ENCODE data around the gene CTNND2.
"Not testable (repeated sequence)": the region's sequence is repeated elsewhere in the genome, so short reads cannot be mapped to it uniquely, and the experiment has no call there.

CTNND2 gene

GRCh38 chr5:11334404-11334803 lies 569.8 kb downstream of the CTNND2 start:
- no peak overlapping the region for H3K4me3 ChIP-seq (ENCODE audit: low read depth, low read length)
- in situ Hi-C loops (cut with HindIII; ENCODE audit: low sequenced_read_pairs), result no loop called here
- no peak for DNase-seq (ENCODE audit: low read depth, low spot score)
- no peak for TF ChIP-seq CTCF (IDR thresholded peaks at IDR 0.05; ENCODE audit: low read depth, low read length)

- TF ChIP-seq CTCF (IDR thresholded peaks at IDR 0.05; ENCODE audit: low read depth, low read length), result no peak
- in situ Hi-C loops (cut with HindIII; ENCODE audit: low sequenced_read_pairs), result no loop called here
- H3K4me3 ChIP-seq (ENCODE audit: low read depth, low read length), result no peak overlapping the region
- DNase-seq (ENCODE audit: low read depth, low spot score), result no peak
Observed at GRCh38 chr5:11329679-11330078, 574.6 kb downstream of the CTNND2 start.

- no peak for TF ChIP-seq CTCF (IDR thresholded peaks at IDR 0.05; ENCODE audit: low read depth, low read length)
- in situ Hi-C loops (cut with HindIII; ENCODE audit: low sequenced_read_pairs), result no loop called here
- no peak overlapping the region for H3K4me3 ChIP-seq (ENCODE audit: low read depth, low read length)
- no peak for DNase-seq (ENCODE audit: low read depth, low spot score)
Observed at GRCh38 chr5:11324521-11325289, 579.5 kb downstream of the CTNND2 start.

GRCh38 chr5:11323761-11324160 lies 580.5 kb downstream of the CTNND2 start:
- H3K4me3 ChIP-seq (ENCODE audit: low read depth, low read length), result no peak overlapping the region
- TF ChIP-seq CTCF (IDR thresholded peaks at IDR 0.05; ENCODE audit: low read depth, low read length), result no peak
- in situ Hi-C loops (cut with HindIII; ENCODE audit: low sequenced_read_pairs), result no loop called here
- no peak for DNase-seq (ENCODE audit: low read depth, low spot score)

GRCh38 chr5:11322133-11322532 lies 582.1 kb downstream of the CTNND2 start:
- no peak for TF ChIP-seq CTCF (IDR thresholded peaks at IDR 0.05; ENCODE audit: low read depth, low read length)
- DNase-seq (ENCODE audit: low read depth, low spot score), result no peak
- in situ Hi-C loops (cut with HindIII; ENCODE audit: low sequenced_read_pairs), result no loop called here
- no peak overlapping the region for H3K4me3 ChIP-seq (ENCODE audit: low read depth, low read length)

DNA sequence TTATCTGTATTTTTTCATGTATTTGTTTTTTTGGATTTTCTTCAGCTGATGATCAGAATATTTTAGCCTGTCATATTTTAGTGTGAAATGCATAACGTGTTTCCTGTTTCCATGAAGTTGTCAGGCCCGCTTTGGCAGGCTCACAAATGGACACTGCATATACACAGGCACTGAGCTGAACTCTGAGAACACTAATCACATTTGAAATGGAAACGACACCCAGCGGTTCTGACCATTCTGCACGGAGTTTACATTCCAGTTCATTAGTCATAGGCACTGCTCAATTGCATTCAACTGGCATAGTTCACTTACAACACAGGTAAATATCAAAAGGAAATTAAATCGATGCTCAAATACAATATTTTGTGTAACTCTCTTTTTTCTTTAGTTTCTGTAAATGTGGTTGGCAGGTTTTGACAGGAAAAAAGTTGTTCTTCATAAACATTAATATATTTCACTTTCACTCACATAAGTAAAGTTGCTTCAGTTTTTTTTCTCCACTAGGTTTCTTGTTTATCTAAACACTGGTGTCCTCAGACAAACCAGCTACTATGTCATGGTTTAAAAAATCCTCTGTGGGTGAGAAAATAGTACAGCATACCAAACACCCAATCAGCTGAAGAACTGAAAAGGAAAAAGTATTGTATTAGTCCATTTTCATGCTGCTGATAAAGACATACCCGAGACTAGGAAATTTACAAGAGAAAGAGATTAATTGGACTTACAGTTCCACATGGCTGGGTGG lies 584.2 kb downstream of the CTNND2 start:
- in situ Hi-C loops (cut with HindIII; ENCODE audit: low sequenced_read_pairs), result no loop called here
- TF ChIP-seq CTCF (IDR thresholded peaks at IDR 0.05; ENCODE audit: low read depth, low read length), result no peak
- DNase-seq (ENCODE audit: low read depth, low spot score), result peak; percentile 49
- H3K4me3 ChIP-seq (ENCODE audit: low read depth, low read length), result no peak overlapping the region

DNA sequence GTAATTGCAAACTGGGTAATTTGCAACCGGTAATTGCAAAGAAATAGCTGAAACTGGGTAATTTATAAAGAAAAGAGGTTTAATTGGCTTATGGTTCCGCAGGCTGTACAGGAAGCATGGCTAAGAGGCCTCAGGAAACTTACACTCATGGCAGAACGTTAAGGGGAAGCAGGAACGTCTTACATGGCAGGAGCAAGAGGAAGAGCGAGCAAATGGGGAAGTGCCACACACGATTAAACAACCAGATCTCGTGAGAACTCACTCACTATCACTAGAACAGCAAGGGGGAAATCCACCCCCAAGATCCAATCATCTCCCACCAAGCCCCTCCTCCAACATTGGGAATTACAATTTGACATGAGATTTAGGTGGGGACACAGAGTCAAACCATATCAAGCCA lies 590.6 kb downstream of the CTNND2 start:
- H3K4me3 ChIP-seq (ENCODE audit: low read depth, low read length); in situ Hi-C loops (cut with HindIII; ENCODE audit: low sequenced_read_pairs); DNase-seq (ENCODE audit: low read depth, low spot score): not testable (repeated sequence)
